Keratinocyte (primary cell): ENCODE results near the gene ACO2. TPM values are rescaled to one million over a fixed set of nuclear protein-coding genes. Genes with fewer than 3 reads are reported as not detected.

ENCODE experiments used
- DNase-seq: peaks from one replicate; pipeline ENCODE4 v3.0.0-alpha.2; 2011; ENCODE audit warnings: low read depth, missing footprints, low spot score
- FAIRE-seq: peaks from 2 replicates; lab custom pipeline; 2011; peaks lifted over from hg19 to GRCh38; lab: Jason Lieb, UNC
- H2AFZ ChIP-seq: 2 replicates; pipeline ENCODE4 v1.6.0; 2012; ENCODE audit warnings: low read length, control low read depth, inconsistent platforms; ENCODE audit not compliant: control insufficient read depth
- H3K27ac ChIP-seq: 2 replicates; pipeline ENCODE4 v1.5.1; 2011; ENCODE audit warnings: low read length; ENCODE audit not compliant: control insufficient read depth, insufficient read depth
- H3K27me3 ChIP-seq: 3 replicates; pipeline ENCODE4 v1.6.0; 2011; ENCODE audit warnings: low read length; ENCODE audit not compliant: control insufficient read depth, insufficient read depth; ENCODE audit errors: extremely low read depth
- H3K36me3 ChIP-seq, 2 experiments: 2 replicates in 1 of 2; 3 replicates in 1 of 2; pipeline ENCODE4 v1.5.1; 2011; ENCODE audit warnings: low read length in 2 of 2, mild to moderate bottlenecking in 1 of 2; ENCODE audit not compliant: control insufficient read depth in 2 of 2, insufficient read depth in 2 of 2; ENCODE audit errors: extremely low read depth in 1 of 2
- H3K4me1 ChIP-seq: 3 replicates; pipeline ENCODE4 v1.5.1; 2011; ENCODE audit warnings: low read length; ENCODE audit not compliant: control insufficient read depth, insufficient read depth; ENCODE audit errors: extremely low read depth
- H3K4me2 ChIP-seq: 3 replicates; pipeline ENCODE4 v1.6.0; 2011; ENCODE audit warnings: low read depth, low read length; ENCODE audit not compliant: control insufficient read depth, insufficient read depth; ENCODE audit errors: extremely low read depth
- H3K4me3 ChIP-seq, 3 experiments: fragments of 200-600 bp in 1 of 3; sonication (generic) in 1 of 3; 2 replicates in 2 of 3; 3 replicates in 1 of 3; pipeline ENCODE4 v1.5.1; 2011 to 2016; ENCODE audit warnings: low read length in 3 of 3, mild to moderate bottlenecking in 3 of 3, control low read depth in 2 of 3, inconsistent platforms in 1 of 3, low read depth in 1 of 3, mixed read lengths in 1 of 3, mixed run types in 1 of 3, moderate library complexity in 1 of 3; ENCODE audit not compliant: control insufficient read depth in 2 of 3, insufficient read depth in 2 of 3; ENCODE audit errors: extremely low read depth in 1 of 3
- H3K79me2 ChIP-seq: 2 replicates; pipeline ENCODE4 v1.6.0; 2012; ENCODE audit warnings: low read length; ENCODE audit not compliant: control insufficient read depth, insufficient read depth
- H3K9ac ChIP-seq: 3 replicates; pipeline ENCODE4 v1.6.0; 2011; ENCODE audit warnings: low read length; ENCODE audit not compliant: control insufficient read depth, insufficient read depth; ENCODE audit errors: extremely low read depth
- H3K9me1 ChIP-seq: 3 replicates; pipeline ENCODE4 v1.6.0; 2011; ENCODE audit warnings: low read length; ENCODE audit not compliant: control insufficient read depth, insufficient read depth; ENCODE audit errors: extremely low read depth
- H3K9me3 ChIP-seq: 2 replicates; pipeline ENCODE4 v1.5.1; 2012; ENCODE audit warnings: low read depth, low read length; ENCODE audit not compliant: control insufficient read depth
- H4K20me1 ChIP-seq: 3 replicates; pipeline ENCODE4 v1.6.0; 2011; ENCODE audit warnings: low read length; ENCODE audit not compliant: control insufficient read depth, insufficient read depth; ENCODE audit errors: extremely low read depth
- EZH2 ChIP-seq: IDR thresholded peaks from one replicate; pipeline ENCODE4 v1.6.1; 2012; ENCODE audit warnings: inconsistent platforms, mild to moderate bottlenecking, low read length, moderate library complexity
- dilution Hi-C: fragments of 300-500 bp; cut with MboI; formaldehyde crosslinking; loops from one replicate; pipeline ENCODE4 v1.7.0; 2020; ENCODE audit warnings: low sequenced_read_pairs; ENCODE audit not compliant: extremely low pct_ligation_motif_present
- polyA plus RNA-seq, 5 experiments: library from polyadenylated mRNA; depleted of rRNA in 3 of 5; stranded (reverse) in 3 of 5; stranded (forward) in 1 of 5; unstranded in 1 of 5; fragments of >200 nt; gene quantifications; 1 replicate in 1 of 5; 2 replicates in 3 of 5; 3 replicates in 1 of 5; pipeline versions ENCODE4 v1.2.1 to v1.2.3, GENCODE V29; 2011 to 2012; ENCODE audit warnings: missing spikeins in 2 of 5, low read depth in 1 of 5, low replicate concordance in 1 of 5
- TF ChIP-seq, protein P1 (sequence below), 3 experiments: IDR thresholded peaks in 1 of 3; conservative IDR thresholded peaks in 1 of 3; optimal IDR thresholded peaks in 1 of 3; 2 replicates in 2 of 3; 3 replicates in 1 of 3; pipeline versions ENCODE3 to v1.5.1; 2011; ENCODE audit warnings: low read length in 3 of 3, mild to moderate bottlenecking in 3 of 3, moderate library complexity in 2 of 3, control low read depth in 1 of 3, inconsistent platforms in 1 of 3; ENCODE audit not compliant: insufficient read depth in 2 of 3; ENCODE audit errors: extremely low read depth in 1 of 3

ACO2 gene
- polyA plus RNA-seq, 1 donor (not counting 4 experiments of a cell fraction or from before 2014, with no cell fraction given) = 37.2 TPM

DNA sequence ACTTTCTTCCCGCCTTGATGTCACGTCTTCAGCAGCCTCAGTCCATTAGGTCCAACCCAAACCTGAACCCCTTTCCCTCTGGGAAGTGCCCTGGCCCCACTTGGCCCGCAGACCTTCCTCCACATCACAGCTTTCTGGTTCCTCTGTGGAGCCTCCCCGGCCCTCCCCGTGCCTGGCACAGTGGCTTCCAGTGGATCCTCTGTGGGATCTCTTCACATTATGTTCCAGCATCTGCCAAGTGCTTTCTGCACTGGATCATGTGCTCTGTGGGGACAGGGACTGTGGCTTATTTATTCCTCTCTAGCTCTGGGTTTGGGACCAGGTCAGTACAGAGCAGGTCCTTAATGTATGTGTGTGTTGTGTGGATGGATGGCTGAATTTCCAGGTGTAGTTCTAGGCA is 44.5 kb downstream of the ACO2 start:
- H3K36me3 ChIP-seq = peaks cover 31 to 54% of the 10 kb centered on the region in 2 experiments
- H3K4me2 ChIP-seq = no peak overlapping the region
- no peak overlapping the region for H3K27ac ChIP-seq
- FAIRE-seq (peak; percentile 49), DNase-seq (no peak)
- no peak overlapping the region for H3K9ac ChIP-seq
- H2AFZ ChIP-seq = no peak overlapping the region
- peaks cover 23% of the 10 kb centered on the region for H3K4me1 ChIP-seq
- H3K9me3 ChIP-seq = no peaks in the 10 kb centered on the region
- no peaks in the 10 kb centered on the region for H3K79me2 ChIP-seq
- H3K27me3 ChIP-seq = no peaks in the 10 kb centered on the region
- H3K4me3 ChIP-seq = no peak overlapping the region
- H4K20me1 ChIP-seq = no peaks in the 10 kb centered on the region
- dilution Hi-C loops = no loop called here
- TF ChIP-seq, protein P1, sequence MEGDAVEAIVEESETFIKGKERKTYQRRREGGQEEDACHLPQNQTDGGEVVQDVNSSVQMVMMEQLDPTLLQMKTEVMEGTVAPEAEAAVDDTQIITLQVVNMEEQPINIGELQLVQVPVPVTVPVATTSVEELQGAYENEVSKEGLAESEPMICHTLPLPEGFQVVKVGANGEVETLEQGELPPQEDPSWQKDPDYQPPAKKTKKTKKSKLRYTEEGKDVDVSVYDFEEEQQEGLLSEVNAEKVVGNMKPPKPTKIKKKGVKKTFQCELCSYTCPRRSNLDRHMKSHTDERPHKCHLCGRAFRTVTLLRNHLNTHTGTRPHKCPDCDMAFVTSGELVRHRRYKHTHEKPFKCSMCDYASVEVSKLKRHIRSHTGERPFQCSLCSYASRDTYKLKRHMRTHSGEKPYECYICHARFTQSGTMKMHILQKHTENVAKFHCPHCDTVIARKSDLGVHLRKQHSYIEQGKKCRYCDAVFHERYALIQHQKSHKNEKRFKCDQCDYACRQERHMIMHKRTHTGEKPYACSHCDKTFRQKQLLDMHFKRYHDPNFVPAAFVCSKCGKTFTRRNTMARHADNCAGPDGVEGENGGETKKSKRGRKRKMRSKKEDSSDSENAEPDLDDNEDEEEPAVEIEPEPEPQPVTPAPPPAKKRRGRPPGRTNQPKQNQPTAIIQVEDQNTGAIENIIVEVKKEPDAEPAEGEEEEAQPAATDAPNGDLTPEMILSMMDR (optimal IDR thresholded peaks at IDR 0.05 in 1 of 3, IDR thresholded peaks at IDR 0.05 in 1 of 3, conservative IDR thresholded peaks at IDR 0.05 in 1 of 3; ENCODE audit: extremely low read depth in 1 of 3, insufficient read depth in 2 of 3, low read length in 3 of 3) = no peak
- TF ChIP-seq EZH2 = no peak
- no peaks in the 10 kb centered on the region for H3K9me1 ChIP-seq

GRCh38 chr22:41516462-41516861 is 47.5 kb downstream of the ACO2 start:
- Histone ChIP-seq H3K9me3 (no peaks in the 10 kb centered on the region), H3K36me3 (peaks cover 28 to 41% of the 10 kb centered on the region in 2 experiments), H3K4me2 (no peak overlapping the region), H3K4me3 (no peak overlapping the region), H3K79me2 (no peaks in the 10 kb centered on the region), H3K27ac (no peak overlapping the region), H3K9ac (no peak overlapping the region), H4K20me1 (no peaks in the 10 kb centered on the region), H3K4me1 (peaks cover 23% of the 10 kb centered on the region), H3K9me1 (no peaks in the 10 kb centered on the region), H2AFZ (no peak overlapping the region), H3K27me3 (no peaks in the 10 kb centered on the region)
- FAIRE-seq (no peak), DNase-seq (no peak)
- TF ChIP-seq, protein P1 (optimal IDR thresholded peaks at IDR 0.05 in 1 of 3, IDR thresholded peaks at IDR 0.05 in 1 of 3, conservative IDR thresholded peaks at IDR 0.05 in 1 of 3; ENCODE audit: extremely low read depth in 1 of 3, insufficient read depth in 2 of 3, low read length in 3 of 3) = no peak
- TF ChIP-seq EZH2 = no peak
- dilution Hi-C loops = no loop called here
